H1 (cell line): ENCODE results near the gene POU6F2. TPM values are rescaled to one million over a fixed set of nuclear protein-coding genes. Genes with fewer than 3 reads are reported as not detected.

Source experiments
- CTCF ChIA-PET: fragments of 300-600 bp; sonication (Branson Sonifier 250); formaldehyde crosslinking; loops from one replicate; lab custom pipeline; 2021; ENCODE audit not compliant: partially characterized antibody; lab: Charles Lee
- POLR2A ChIA-PET: fragments of 300-600 bp; sonication (Branson Sonifier 250); formaldehyde crosslinking; loops from one replicate; lab custom pipeline; 2021; ENCODE audit warnings: inconsistent platforms; ENCODE audit not compliant: partially characterized antibody; lab: Charles Lee
- DNase-seq, 2 experiments: peaks; one replicate each; pipeline versions ENCODE4 v3.0.0 to v3.0.0-alpha.2; 2010 to 2022; ENCODE audit warnings: low spot score in 2 of 2, low read depth in 1 of 2, mixed read lengths in 1 of 2
- FAIRE-seq: peaks from 2 replicates; lab custom pipeline; 2011; peaks lifted over from hg19 to GRCh38; lab: Jason Lieb, UNC
- H2AFZ ChIP-seq: 2 replicates; pipeline ENCODE4 v1.8.1; 2012; ENCODE audit warnings: low read length, inconsistent platforms
- H2AK5ac ChIP-seq: 2 replicates; pipeline ENCODE4 v1.6.1; 2013; ENCODE audit warnings: low read depth, low read length
- H2BK120ac ChIP-seq: replicated peaks from 2 replicates; pipeline ENCODE3; 2013; ENCODE audit warnings: low read depth, low read length, inconsistent platforms
- H2BK12ac ChIP-seq: 2 replicates; pipeline ENCODE4 v1.6.1; 2013; ENCODE audit warnings: low read depth, low read length
- H2BK15ac ChIP-seq: 2 replicates; pipeline ENCODE4 v1.6.1; 2013; ENCODE audit warnings: low read length
- H2BK20ac ChIP-seq: 2 replicates; pipeline ENCODE4 v1.6.1; 2013; ENCODE audit warnings: low read length
- H2BK5ac ChIP-seq: 2 replicates; pipeline ENCODE4 v1.6.1; 2013; ENCODE audit warnings: low read depth, low read length
- H3K14ac ChIP-seq: 2 replicates; pipeline ENCODE4 v1.6.1; 2013; ENCODE audit warnings: inconsistent platforms; ENCODE audit not compliant: insufficient read length
- H3K18ac ChIP-seq: 2 replicates; pipeline ENCODE4 v1.6.1; 2013; ENCODE audit warnings: low read length; ENCODE audit errors: extremely low read depth
- H3K23ac ChIP-seq: 2 replicates; pipeline ENCODE4 v1.6.1; 2013; ENCODE audit warnings: inconsistent platforms; ENCODE audit not compliant: insufficient read length
- H3K23me2 ChIP-seq: 2 replicates; pipeline ENCODE4 v1.6.1; 2013; ENCODE audit warnings: low read depth, low read length
- H3K27ac ChIP-seq: 2 replicates; pipeline ENCODE4 v1.6.1; 2011; ENCODE audit warnings: low read depth, low read length, inconsistent platforms
- H3K27me3 ChIP-seq, 4 experiments: replicated peaks in 1 of 4; 1 replicate in 1 of 4; 2 replicates in 3 of 4; pipeline versions ENCODE4 v1.6.1 to v1.8.1; 2011 to 2013; ENCODE audit warnings: low read length in 3 of 4, mild to moderate bottlenecking in 3 of 4, inconsistent platforms in 2 of 4, mixed read lengths in 2 of 4, moderate library complexity in 1 of 4; ENCODE audit not compliant: control insufficient read depth in 3 of 4, insufficient read depth in 3 of 4; ENCODE audit errors: extremely low read depth in 1 of 4
- H3K36me3 ChIP-seq, 4 experiments: 2 replicates each; pipeline versions ENCODE4 v1.6.1 to v1.8.1; 2011 to 2013; ENCODE audit warnings: mild to moderate bottlenecking in 4 of 4, low read length in 3 of 4, moderate library complexity in 2 of 4, control low read depth in 1 of 4, inconsistent platforms in 1 of 4; ENCODE audit not compliant: insufficient read depth in 4 of 4, control insufficient read depth in 2 of 4
- H3K4ac ChIP-seq: replicated peaks from 2 replicates; pipeline ENCODE3; 2013; ENCODE audit warnings: low read length, low read depth, mixed read lengths, inconsistent platforms; ENCODE audit not compliant: insufficient read length
- H3K4me1 ChIP-seq, 4 experiments: replicated peaks in 1 of 4; 1 replicate in 1 of 4; 2 replicates in 3 of 4; pipeline versions ENCODE4 v1.6.1 to v1.8.1; 2011 to 2013; ENCODE audit warnings: low read length in 3 of 4, inconsistent platforms in 2 of 4, mixed read lengths in 1 of 4; ENCODE audit not compliant: insufficient read depth in 4 of 4, control insufficient read depth in 3 of 4
- H3K4me2 ChIP-seq, 2 experiments: 2 replicates each; pipeline versions ENCODE4 v1.6.1 to v1.8.1; 2011 to 2013; ENCODE audit warnings: low read depth in 2 of 2, low read length in 2 of 2, control low read depth in 1 of 2, inconsistent platforms in 1 of 2, mild to moderate bottlenecking in 1 of 2; ENCODE audit not compliant: insufficient read depth in 1 of 2
- H3K4me3 ChIP-seq, 4 experiments: fragments of 200-600, 300-600 bp in 1 of 4; sonication (generic), shearing (Covaris generic), sonication (Bioruptor Twin) in 1 of 4; 2 replicates each; pipeline versions ENCODE4 v1.5.1 to v1.8.1; 2011 to 2016; ENCODE audit warnings: low read length in 4 of 4, low read depth in 3 of 4, control low read depth in 2 of 4, inconsistent platforms in 2 of 4, mild to moderate bottlenecking in 2 of 4, mixed read lengths in 1 of 4, moderate library complexity in 1 of 4; ENCODE audit not compliant: insufficient read depth in 2 of 4; ENCODE audit errors: extremely low read depth in 1 of 4
- H3K56ac ChIP-seq: replicated peaks from 2 replicates; pipeline ENCODE3; 2013; ENCODE audit warnings: low read depth, mild to moderate bottlenecking, mixed read lengths, low read length, inconsistent platforms; ENCODE audit not compliant: insufficient read length
- H3K79me1 ChIP-seq: 2 replicates; pipeline ENCODE4 v1.6.1; 2013; ENCODE audit warnings: low read depth, low read length, control low read depth
- H3K79me2 ChIP-seq, 2 experiments: 2 replicates each; pipeline versions ENCODE4 v1.6.1 to v1.8.1; 2012 to 2013; ENCODE audit warnings: low read length in 2 of 2, mild to moderate bottlenecking in 2 of 2, inconsistent platforms in 1 of 2; ENCODE audit not compliant: insufficient read depth in 2 of 2, control insufficient read depth in 1 of 2
- H3K9ac ChIP-seq, 4 experiments: replicated peaks in 1 of 4; 1 replicate in 1 of 4; 2 replicates in 3 of 4; pipeline versions ENCODE4 v1.6.1 to v1.8.1; 2011 to 2013; ENCODE audit warnings: low read depth in 3 of 4, low read length in 3 of 4, control low read depth in 2 of 4, mild to moderate bottlenecking in 2 of 4, moderate library complexity in 2 of 4, inconsistent platforms in 1 of 4; ENCODE audit errors: extremely low read depth in 1 of 4
- H3K9me3 ChIP-seq, 2 experiments: 2 replicates each; pipeline versions ENCODE4 v1.6.1 to v1.8.1; 2012 to 2013; ENCODE audit warnings: mild to moderate bottlenecking in 2 of 2, moderate library complexity in 2 of 2, control low read depth in 1 of 2, inconsistent platforms in 1 of 2, low read depth in 1 of 2, low read length in 1 of 2, mixed read lengths in 1 of 2; ENCODE audit not compliant: insufficient read depth in 2 of 2
- H4K20me1 ChIP-seq, 2 experiments: replicated peaks in 1 of 2; 2 replicates each; pipeline versions ENCODE3 to v1.8.1; 2011 to 2013; ENCODE audit warnings: inconsistent platforms in 2 of 2, low read length in 2 of 2, mild to moderate bottlenecking in 1 of 2; ENCODE audit not compliant: insufficient read depth in 2 of 2, control insufficient read depth in 1 of 2
- H4K5ac ChIP-seq: 2 replicates; pipeline ENCODE4 v1.6.1; 2013; ENCODE audit warnings: low read length, low read depth, mixed read lengths, inconsistent platforms; ENCODE audit not compliant: insufficient read length
- H4K8ac ChIP-seq: 2 replicates; pipeline ENCODE4 v1.8.0; 2013; ENCODE audit warnings: mild to moderate bottlenecking, moderate library complexity, low read length, inconsistent platforms; ENCODE audit not compliant: insufficient read depth; ENCODE audit errors: extremely low read depth
- H4K91ac ChIP-seq: replicated peaks from 2 replicates; pipeline ENCODE3; 2013; ENCODE audit warnings: low read length, mixed read lengths, inconsistent platforms; ENCODE audit not compliant: insufficient read length
- ATF2 ChIP-seq: IDR thresholded peaks from 2 replicates; pipeline ENCODE4 v1.6.1; 2012; ENCODE audit warnings: low read length, inconsistent platforms
- CHD2 ChIP-seq: IDR thresholded peaks from 2 replicates; pipeline ENCODE4 v1.6.1; 2012; ENCODE audit warnings: low read length, improper control_type of control experiment
- CTBP2 ChIP-seq: IDR thresholded peaks from 2 replicates; pipeline ENCODE4 v1.7.0; 2011; ENCODE audit warnings: borderline replicate concordance, mild to moderate bottlenecking, moderate library complexity, mixed read lengths, low read length; ENCODE audit not compliant: insufficient read depth, insufficient read length
- EGR1 ChIP-seq: IDR thresholded peaks from 2 replicates; pipeline ENCODE4 v1.6.1; 2011; ENCODE audit warnings: low read depth, low read length, borderline replicate concordance
- EP300 ChIP-seq, 2 experiments: IDR thresholded peaks; 1 replicate in 1 of 2; 2 replicates in 1 of 2; pipeline ENCODE4 v1.6.1; 2011 to 2012; ENCODE audit warnings: low read depth in 2 of 2, low read length in 2 of 2, mild to moderate bottlenecking in 2 of 2, borderline replicate concordance in 1 of 2, inconsistent platforms in 1 of 2, moderate library complexity in 1 of 2
- FOSL1 ChIP-seq: IDR thresholded peaks from 2 replicates; pipeline ENCODE4 v1.6.1; 2011; ENCODE audit warnings: mild to moderate bottlenecking, low read depth, low read length, moderate library complexity; ENCODE audit not compliant: insufficient read depth
- HDAC6 ChIP-seq: IDR thresholded peaks from one replicate; pipeline ENCODE4 v1.7.1; 2012; ENCODE audit warnings: low read depth, mild to moderate bottlenecking, inconsistent platforms, low read length, moderate library complexity
- KDM5A ChIP-seq: fragments of 200-600 bp; IDR thresholded peaks from 2 replicates; pipeline ENCODE4 v1.7.1; 2012; ENCODE audit warnings: mild to moderate bottlenecking, low read length, inconsistent platforms, mixed read lengths
- MAFK ChIP-seq: IDR thresholded peaks from 2 replicates; pipeline ENCODE4 v1.6.1; 2012; ENCODE audit warnings: low read depth, mild to moderate bottlenecking, improper control_type of control experiment, low read length
- POU5F1 ChIP-seq: IDR thresholded peaks from 2 replicates; pipeline ENCODE4 v1.6.1; 2011; ENCODE audit warnings: low read depth, mild to moderate bottlenecking, low read length, moderate library complexity
- WGBS, 2 experiments: shearing (Covaris generic) in 1 of 2; methylation state at CpG; one replicate each; pipeline versions ENCODE4 v1.1.6 to v1.1.7; 2013 to 2015; ENCODE audit warnings: low lambda C conversion rate in 2 of 2, mixed read lengths in 2 of 2, inconsistent platforms in 1 of 2, low coverage in 1 of 2, missing lambda C conversion rate in 1 of 2; ENCODE audit not compliant: insufficient replicate concordance in 2 of 2, insufficient coverage in 1 of 2, insufficient read length in 1 of 2; ENCODE audit errors: extremely low coverage in 1 of 2, missing lambda C conversion rate in 1 of 2; 5-methylcytosine and 5-hydroxymethylcytosine counted together
- polyA plus RNA-seq, 7 experiments: library from polyadenylated mRNA; depleted of rRNA in 3 of 7; stranded (reverse) in 5 of 7; unstranded in 2 of 7; fragments of >200 nt in 5 of 7; fragments of 200-250 nt in 2 of 7; gene quantifications; 1 replicate in 5 of 7; 2 replicates in 1 of 7; 4 replicates in 1 of 7; pipeline versions ENCODE4 v1.2.1 to v1.2.3, GENCODE V29; 2011 to 2013; ENCODE audit warnings: missing spikeins in 2 of 7, mixed read lengths in 2 of 7
- total RNA-seq: library from RNA; stranded (reverse); fragmentation: NEBNext Ultra II Directional; extraction: Animal tissue kit (Norgen Biotek cat#: 25700); gene quantifications from 2 replicates; pipeline ENCODE4 v1.2.1, GENCODE V29; 2021
- TF ChIP-seq, protein P1 (sequence below): IDR thresholded peaks from 2 replicates; pipeline ENCODE4 v1.6.1; 2011; ENCODE audit warnings: low read depth, mild to moderate bottlenecking, low read length; ENCODE audit not compliant: insufficient read depth

Gene POU6F2
- total and polyA plus RNA-seq, 2 of the 8 experiments (the other 6 are each of a cell fraction or from before 2014, with no cell fraction given): 1.1 to 2.0 TPM

DNA sequence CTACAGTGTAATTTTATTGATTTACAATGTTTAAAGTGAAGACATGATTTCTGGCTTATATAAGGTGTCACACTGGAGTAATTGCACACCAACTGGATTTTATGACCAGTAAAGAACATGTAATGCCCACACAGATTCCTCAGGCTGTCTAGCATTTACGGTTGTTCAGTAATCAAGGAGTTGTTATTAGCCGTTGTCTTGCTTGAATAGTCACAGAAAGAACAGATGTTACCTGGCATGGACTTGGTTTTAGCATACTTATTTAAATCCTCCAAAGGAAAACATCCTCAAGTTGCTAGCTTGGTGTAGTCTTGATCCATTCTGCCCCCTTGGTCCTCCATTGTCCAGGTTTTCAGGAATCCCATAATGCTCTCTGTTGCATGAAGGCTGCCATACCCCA is 65.8 kb downstream of the POU6F2 start:
- H3K56ac ChIP-seq: no peak overlapping the region
- H3K9me3 ChIP-seq: no peaks in the 10 kb centered on the region
- no peak overlapping the region for H3K14ac ChIP-seq
- H3K79me1 ChIP-seq: no peaks in the 10 kb centered on the region
- no peak overlapping the region for H3K23ac ChIP-seq
- no peak overlapping the region for H2BK20ac ChIP-seq
- no peak overlapping the region for H2AK5ac ChIP-seq
- no peaks in the 10 kb centered on the region for H3K23me2 ChIP-seq
- H4K5ac ChIP-seq: no peak overlapping the region
- DNase-seq (no peak), FAIRE-seq (no peak)
- H2BK5ac ChIP-seq: no peak overlapping the region
- H2BK12ac ChIP-seq: no peak overlapping the region
- H2AFZ ChIP-seq: no peak overlapping the region
- H3K9ac ChIP-seq: no peak overlapping the region
- H2BK120ac ChIP-seq: no peak overlapping the region
- no peak overlapping the region for H3K4me3 ChIP-seq
- no peak overlapping the region for H4K91ac ChIP-seq
- CTCF ChIA-PET: interaction anchor here (0.5 kb wide), 1 partner anchor 872 kb away, joined by 3 read pairs; no protein-coding TSS in a partner anchor
- H4K8ac ChIP-seq: no peak overlapping the region
- 89% methylated on average over 2 of the region's 2 CpGs; no CpG with 5 or more reads in 1 of the 2 experiments for WGBS, 2 experiments
- H3K4me1 ChIP-seq: peaks cover 0 to 8% (median 0%) of the 10 kb centered on the region in 4 experiments; a peak in 2 of 7 replicates
- no peak overlapping the region for H2BK15ac ChIP-seq
- no peaks in the 10 kb centered on the region for H3K36me3 ChIP-seq
- no peak overlapping the region for H3K4me2 ChIP-seq
- no peak overlapping the region for H3K18ac ChIP-seq
- H3K27ac ChIP-seq: no peak overlapping the region
- POLR2A ChIA-PET: no interaction called here
- no peaks in the 10 kb centered on the region for H4K20me1 ChIP-seq
- no peaks in the 10 kb centered on the region for H3K79me2 ChIP-seq
- H3K27me3 ChIP-seq: no peaks in the 10 kb centered on the region
- H3K4ac ChIP-seq: no peak overlapping the region
- TF ChIP-seq POU5F1 (no peak), EP300 (IDR thresholded peaks at IDR 0.05; ENCODE audit: borderline replicate concordance in 1 of 2, low read depth in 2 of 2, low read length in 2 of 2) (no peak), CHD2 (no peak), HDAC6 (no peak), KDM5A (no peak), FOSL1 (no peak), MAFK (no peak), CTBP2 (no peak), EGR1 (no peak), ATF2 (no peak)
- TF ChIP-seq, protein P1, sequence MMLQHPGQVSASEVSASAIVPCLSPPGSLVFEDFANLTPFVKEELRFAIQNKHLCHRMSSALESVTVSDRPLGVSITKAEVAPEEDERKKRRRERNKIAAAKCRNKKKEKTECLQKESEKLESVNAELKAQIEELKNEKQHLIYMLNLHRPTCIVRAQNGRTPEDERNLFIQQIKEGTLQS: no peak
